Psoas muscle (tissue), 8 donors: ENCODE results near the gene LUC7L2. TPM values are rescaled to one million over a fixed set of nuclear protein-coding genes. Genes with fewer than 3 reads are reported as not detected.

Experiments used
- ATAC-seq, 4 donors: fragments of 200-7000 bp; cut with Tn5 transposase; one replicate each; pipeline ENCODE4 v1.9.1; 2020; ENCODE audit warnings: moderate library complexity in 3 of 4, mild to moderate bottlenecking in 2 of 4
- DNase-seq, 2 donors: peaks; one replicate each; pipeline ENCODE4 v3.0.0-alpha.2; 2020
- H3K27ac ChIP-seq: fragments of 200-600 bp; one replicate; pipeline ENCODE4 v1.8.0; 2022
- H3K27me3 ChIP-seq, 3 donors: fragments of 200-600 bp in 1 of 3; one replicate each; pipeline versions ENCODE4 v1.6.1 to v1.8.0; 2013 to 2022; ENCODE audit warnings: low read length in 2 of 3, mild to moderate bottlenecking in 2 of 3, moderate library complexity in 1 of 3; ENCODE audit not compliant: insufficient read depth in 3 of 3
- H3K36me3 ChIP-seq, 2 donors: fragments of 200-600 bp in 1 of 2; one replicate each; pipeline versions ENCODE4 v1.6.1 to v1.8.0; 2013 to 2022; ENCODE audit warnings: low read depth in 1 of 2, mild to moderate bottlenecking in 1 of 2, moderate library complexity in 1 of 2; ENCODE audit not compliant: insufficient read depth in 1 of 2
- H3K4me1 ChIP-seq: fragments of 200-600 bp; one replicate; pipeline ENCODE4 v1.8.0; 2022
- H3K4me3 ChIP-seq: fragments of 200-600 bp; one replicate; pipeline ENCODE4 v1.8.0; 2022; ENCODE audit warnings: mild to moderate bottlenecking
- H3K9me3 ChIP-seq: fragments of 200-600 bp; one replicate; pipeline ENCODE4 v1.8.0; 2022
- WGBS, 3 donors: extraction: QIAGEN DNeasy Blood & Tissue Kit; methylation state at CpG; one replicate each; pipeline versions ENCODE4 v1.1.6 to v1.1.7; 2013; 5-methylcytosine and 5-hydroxymethylcytosine counted together
- intact Hi-C, 2 donors: fragments of 100-400 bp; cut with DNase I; formaldehyde crosslinking; loops; one replicate each; pipeline versions ENCODE4 v1.11.0 to v1.14.2; 2022
- polyA plus RNA-seq, 3 donors: library from polyadenylated mRNA; stranded (reverse); fragments of 200-250 nt; gene quantifications; one replicate each; pipeline ENCODE4 v1.2.3, GENCODE V29; 2013
- total RNA-seq, 4 donors: library from RNA; stranded (reverse); fragmentation: NEBNext Ultra II Directional in 2 of 4; extraction: Animal tissue kit (Norgen Biotek cat#: 25700) in 2 of 4; gene quantifications; one replicate each; pipeline versions ENCODE4 v1.2.1 to v1.2.4, GENCODE V29; 2021 to 2023
- TF ChIP-seq, protein P1 (sequence below): fragments of 200-600 bp; IDR thresholded peaks from one replicate; pipeline ENCODE4 v1.8.0; 2022; ENCODE audit warnings: antibody characterized with exemption
- donor health status: healthy with polysubstance abuse.
- donor health status: DM: no; HTN: no; CAD: no; lungs with moderate emphysema.
- donor health status: Bipolar disorder and iron deficiency.
- donor health status: healthy.
- donor health status: DM: yes; HTN: yes; CAD: no.
- donor health status: DM: no; HTN: no; CAD: no.
- donor health status: DM: no; HTN: no; CAD: no.
- donor health status: DM: yes; HTN: yes; CAD: no.

The LUC7L2 gene
- total and polyA plus RNA-seq, 7 donors = 41.6 to 82.3 (median 47.8) TPM

DNA sequence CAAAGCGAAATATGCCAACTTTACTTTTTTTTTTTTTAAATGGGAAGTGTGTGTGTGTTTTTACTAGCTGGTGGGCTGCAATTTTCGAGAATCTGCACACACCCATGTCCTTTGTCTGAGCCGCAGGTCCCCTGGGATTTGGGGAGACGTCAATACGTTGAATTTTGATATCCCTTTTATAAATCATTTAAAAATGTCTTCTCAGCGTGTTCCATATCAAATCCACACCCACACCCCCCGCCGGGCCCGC lies 19.0 kb upstream of the LUC7L2 start:
- H3K36me3 ChIP-seq = peaks cover 0 to 6% of the 10 kb centered on the region in 2 donors
- ATAC-seq = peak; percentile 18 to 44 (median 30)
- 0% methylated on average over 9 of the region's 9 CpGs for WGBS, 3 donors
- peaks cover 4% of the 10 kb centered on the region for H3K9me3 ChIP-seq
- H3K4me3 ChIP-seq = peak overlapping the region; percentile 89
- intact Hi-C loops = loop anchor here (1.0 to 10.0 kb wide), 4 partner anchors 18 to 1396 kb away; partner anchors contain the start of genes LUC7L2 (in 2 of the 2) and UBN2 (in 1 of the 2)
- H3K27ac ChIP-seq = peak overlapping the region; percentile 98
- DNase-seq = peak; percentile 75 to 88
- TF ChIP-seq, protein P1, sequence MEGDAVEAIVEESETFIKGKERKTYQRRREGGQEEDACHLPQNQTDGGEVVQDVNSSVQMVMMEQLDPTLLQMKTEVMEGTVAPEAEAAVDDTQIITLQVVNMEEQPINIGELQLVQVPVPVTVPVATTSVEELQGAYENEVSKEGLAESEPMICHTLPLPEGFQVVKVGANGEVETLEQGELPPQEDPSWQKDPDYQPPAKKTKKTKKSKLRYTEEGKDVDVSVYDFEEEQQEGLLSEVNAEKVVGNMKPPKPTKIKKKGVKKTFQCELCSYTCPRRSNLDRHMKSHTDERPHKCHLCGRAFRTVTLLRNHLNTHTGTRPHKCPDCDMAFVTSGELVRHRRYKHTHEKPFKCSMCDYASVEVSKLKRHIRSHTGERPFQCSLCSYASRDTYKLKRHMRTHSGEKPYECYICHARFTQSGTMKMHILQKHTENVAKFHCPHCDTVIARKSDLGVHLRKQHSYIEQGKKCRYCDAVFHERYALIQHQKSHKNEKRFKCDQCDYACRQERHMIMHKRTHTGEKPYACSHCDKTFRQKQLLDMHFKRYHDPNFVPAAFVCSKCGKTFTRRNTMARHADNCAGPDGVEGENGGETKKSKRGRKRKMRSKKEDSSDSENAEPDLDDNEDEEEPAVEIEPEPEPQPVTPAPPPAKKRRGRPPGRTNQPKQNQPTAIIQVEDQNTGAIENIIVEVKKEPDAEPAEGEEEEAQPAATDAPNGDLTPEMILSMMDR = no peak
- peaks cover 11% of the 10 kb centered on the region for H3K4me1 ChIP-seq
- no peaks in the 10 kb centered on the region for H3K27me3 ChIP-seq

DNA sequence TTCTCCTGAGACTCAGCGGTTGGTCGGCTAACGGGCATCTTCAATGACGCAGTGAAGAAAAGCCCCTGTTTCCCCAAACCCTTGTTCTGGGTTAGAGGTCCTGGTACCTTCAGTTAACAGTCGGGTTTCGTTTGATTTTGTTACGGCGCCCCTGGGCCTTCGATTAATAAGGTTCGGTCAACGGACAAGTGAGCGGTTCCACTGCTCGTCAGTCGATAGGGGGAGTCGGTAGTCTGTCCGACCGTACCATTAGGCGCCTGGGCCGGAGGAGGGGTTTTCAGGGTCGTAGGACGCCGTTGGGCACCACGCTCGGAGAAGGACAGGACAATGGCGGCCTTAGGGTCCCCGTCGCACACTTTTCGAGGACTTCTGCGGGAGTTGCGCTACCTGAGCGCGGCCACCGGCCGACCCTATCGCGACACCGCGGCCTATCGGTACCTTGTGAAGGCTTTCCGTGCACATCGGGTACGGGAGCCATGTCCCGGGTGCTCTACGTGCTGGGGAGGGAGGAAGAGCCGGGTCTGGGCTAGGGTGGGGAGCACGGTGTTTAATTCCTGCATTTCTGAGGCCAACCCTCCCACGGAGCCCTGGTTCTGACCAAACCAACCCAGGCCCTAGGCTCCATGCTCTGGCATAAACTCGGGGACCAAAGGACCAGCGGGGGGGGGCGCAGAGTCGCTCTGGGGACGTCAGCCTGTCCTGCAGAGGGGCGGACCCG lies 18.5 kb upstream of the LUC7L2 start, which contains the start of gene FMC1:
Gene FMC1, plus strand, starts transcription at position 280 of the 718 bp plus-strand sequence. Its CDS starts 48 bp downstream, at position 328.
- H3K4me3 ChIP-seq = peak within 1 kb of the TSS; percentile 89
- 0 to 1% (median 0%) methylated on average over 53 to 54 of the region's 54 CpGs for WGBS, 3 donors
- peaks cover 4% of the 10 kb centered on the region for H3K9me3 ChIP-seq
- peaks cover 0 to 11% of the 10 kb centered on the region in 2 donors for H3K36me3 ChIP-seq
- H3K27me3 ChIP-seq = no peaks in the 10 kb centered on the region
- H3K27ac ChIP-seq = peak within 1 kb of the TSS; percentile 98
- ATAC-seq (peak; percentile 82 to 85 (median 84)), DNase-seq (peak; percentile 93 to 98)
- intact Hi-C loops = loop anchor here (2.0 to 10.0 kb wide), 3 partner anchors 18 to 1396 kb away; partner anchors contain the start of genes LUC7L2 (in 1 of the 2) and UBN2 (in 1 of the 2)
- H3K4me1 ChIP-seq = peaks cover 11% of the 10 kb centered on the region
- TF ChIP-seq, protein P1 = peak; percentile 47

DNA sequence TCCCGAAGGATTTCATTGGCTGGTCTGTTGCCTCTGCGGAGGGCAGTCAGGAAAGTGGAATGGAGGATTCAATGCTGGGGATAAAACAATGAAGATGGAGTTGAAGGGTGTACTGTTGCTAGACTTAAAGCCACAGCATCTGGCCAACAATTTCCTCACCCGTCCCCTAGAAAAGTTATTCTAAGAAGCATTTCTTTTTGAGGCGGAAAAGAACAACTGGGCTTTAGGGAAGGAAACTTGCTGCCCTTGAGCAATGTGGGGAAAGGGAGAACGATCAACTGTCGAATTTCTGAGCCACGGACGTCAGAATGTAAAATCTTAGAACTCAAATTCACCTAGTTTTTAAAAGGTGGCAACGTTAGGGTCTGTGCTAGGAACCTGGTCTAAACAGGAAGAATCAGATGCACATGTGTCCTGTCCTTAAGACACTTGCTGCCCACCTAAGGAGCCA lies 17.9 kb upstream of the LUC7L2 start:
- intact Hi-C loops = loop anchor here (2.0 to 10.0 kb wide), 3 partner anchors 17 to 1397 kb away; partner anchors contain the start of genes LUC7L2 (in 1 of the 2) and UBN2 (in 1 of the 2)
- Histone ChIP-seq H3K4me3 (peak overlapping the region; percentile 89), H3K9me3 (peaks cover 4% of the 10 kb centered on the region), H3K4me1 (peaks cover 11% of the 10 kb centered on the region), H3K27me3 (no peaks in the 10 kb centered on the region), H3K27ac (peak overlapping the region; percentile 98), H3K36me3 (peaks cover 3 to 17% of the 10 kb centered on the region in 2 donors)
- no peak for DNase-seq
- no peak for ATAC-seq
- TF ChIP-seq, protein P1 = no peak
- 0% methylated on average over 9 of the region's 9 CpGs for WGBS, 3 donors

DNA sequence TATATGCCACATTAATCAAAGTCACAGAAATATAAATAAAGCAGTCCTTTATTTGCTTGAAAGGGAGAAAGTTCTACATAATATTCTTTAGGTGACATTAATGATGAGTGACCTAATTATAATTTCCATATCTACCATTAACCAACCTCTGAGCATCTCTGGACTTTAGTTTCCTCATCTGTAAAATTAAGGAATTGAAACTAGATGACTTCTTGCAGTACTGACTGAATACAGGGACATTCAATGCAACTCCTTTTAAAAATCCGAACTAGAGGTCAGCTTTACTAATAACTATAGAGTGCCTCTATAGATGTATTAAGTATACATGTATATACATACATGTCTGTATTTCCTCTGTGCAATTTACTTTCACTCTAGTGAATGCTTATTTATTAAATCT lies 14.7 kb upstream of the LUC7L2 start:
- ATAC-seq (no peak), DNase-seq (no peak)
- peaks cover 11% of the 10 kb centered on the region for H3K4me1 ChIP-seq
- no peak overlapping the region for H3K27ac ChIP-seq
- 92 to 94% (median 93%) methylated on average over 1 of the region's 1 CpG for WGBS, 3 donors
- H3K9me3 ChIP-seq = no peaks in the 10 kb centered on the region
- intact Hi-C loops = loop anchor here in 1 of 2 donors (10.0 kb wide), 1 partner anchor 1400 kb away; no protein-coding TSS in a partner anchor
- H3K4me3 ChIP-seq = no peak overlapping the region
- TF ChIP-seq, protein P1 = no peak
- peaks cover 4 to 40% of the 10 kb centered on the region in 2 donors for H3K36me3 ChIP-seq
- H3K27me3 ChIP-seq = no peaks in the 10 kb centered on the region
